Measurements from ENCODE around the gene FGD2.

DNA sequence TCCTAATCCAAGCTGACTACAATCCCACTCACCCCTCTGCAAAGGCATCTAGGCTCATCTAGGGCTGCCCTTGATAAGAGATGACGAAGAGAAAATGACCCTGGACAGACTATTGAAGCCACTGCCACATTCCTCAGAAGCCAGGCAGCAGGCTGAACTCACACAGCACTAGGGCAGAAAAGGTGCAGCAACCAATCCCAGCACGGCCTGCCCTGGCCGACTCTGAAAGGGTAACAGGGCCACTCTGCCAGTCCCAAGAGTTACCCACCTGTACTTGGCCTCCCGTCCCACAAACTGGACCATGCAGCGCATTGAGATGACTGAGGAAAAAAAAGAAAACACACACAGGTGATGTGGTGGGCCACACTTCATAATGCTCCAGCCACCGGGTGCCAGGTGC, 28.5 kb upstream of the FGD2 start:
- TF ChIP-seq, protein P1, sequence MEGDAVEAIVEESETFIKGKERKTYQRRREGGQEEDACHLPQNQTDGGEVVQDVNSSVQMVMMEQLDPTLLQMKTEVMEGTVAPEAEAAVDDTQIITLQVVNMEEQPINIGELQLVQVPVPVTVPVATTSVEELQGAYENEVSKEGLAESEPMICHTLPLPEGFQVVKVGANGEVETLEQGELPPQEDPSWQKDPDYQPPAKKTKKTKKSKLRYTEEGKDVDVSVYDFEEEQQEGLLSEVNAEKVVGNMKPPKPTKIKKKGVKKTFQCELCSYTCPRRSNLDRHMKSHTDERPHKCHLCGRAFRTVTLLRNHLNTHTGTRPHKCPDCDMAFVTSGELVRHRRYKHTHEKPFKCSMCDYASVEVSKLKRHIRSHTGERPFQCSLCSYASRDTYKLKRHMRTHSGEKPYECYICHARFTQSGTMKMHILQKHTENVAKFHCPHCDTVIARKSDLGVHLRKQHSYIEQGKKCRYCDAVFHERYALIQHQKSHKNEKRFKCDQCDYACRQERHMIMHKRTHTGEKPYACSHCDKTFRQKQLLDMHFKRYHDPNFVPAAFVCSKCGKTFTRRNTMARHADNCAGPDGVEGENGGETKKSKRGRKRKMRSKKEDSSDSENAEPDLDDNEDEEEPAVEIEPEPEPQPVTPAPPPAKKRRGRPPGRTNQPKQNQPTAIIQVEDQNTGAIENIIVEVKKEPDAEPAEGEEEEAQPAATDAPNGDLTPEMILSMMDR (conservative IDR thresholded peaks at IDR 0.05; ENCODE audit: low read length), result no peak
- TF ChIP-seq EZH2phosphoT487 (IDR thresholded peaks at IDR 0.05; ENCODE audit: borderline replicate concordance), result no peak

All from Loucy (cell line).